Caco-2 (cell line): ENCODE data around the gene PCK2. TPM values are rescaled to one million over a fixed set of nuclear protein-coding genes. Genes with fewer than 3 reads are reported as not detected.

ENCODE experiments used
- BruUV-seq: library from RNA; stranded (reverse); fragments of 400-500 nt; replicated peaks from 2 replicates; lab custom pipeline; 2021; lab: Mats Ljungman, UMichigan
- CTCF ChIA-PET: fragments of 300-600 bp; sonication (Branson Sonifier 250); formaldehyde crosslinking; loops from one replicate; lab custom pipeline; 2022; ENCODE audit warnings: antibody characterized with exemption; lab: Charles Lee
- POLR2A ChIA-PET: fragments of 300-600 bp; sonication (Branson Sonifier 250); formaldehyde crosslinking; loops from one replicate; lab custom pipeline; 2022; ENCODE audit warnings: antibody characterized with exemption; lab: Charles Lee
- DNase-seq, 2 experiments: peaks; one replicate each; pipeline versions ENCODE4 v3.0.0 to v3.0.0-alpha.2; 2020 to 2022
- H3K27me3 ChIP-seq: replicated peaks from 2 replicates; pipeline ENCODE4 v1.6.0; 2011; ENCODE audit warnings: low read length; ENCODE audit not compliant: control insufficient read depth, insufficient read depth
- H3K36me3 ChIP-seq: 2 replicates; pipeline ENCODE4 v1.5.1; 2011; ENCODE audit warnings: low read length; ENCODE audit not compliant: control insufficient read depth, insufficient read depth
- H3K4me1 ChIP-seq: fragments of 250-450 bp; sonication (Bioruptor Pico); 2 replicates; pipeline ENCODE4 v1.5.1; 2020; ENCODE audit warnings: mild to moderate bottlenecking
- H3K4me3 ChIP-seq: 2 replicates; pipeline ENCODE4 v1.5.1; 2011; ENCODE audit warnings: low read depth, mild to moderate bottlenecking, control low read depth, low read length
- H3K9me3 ChIP-seq: fragments of 250-450 bp; sonication (Bioruptor Pico); 2 replicates; pipeline ENCODE4 v1.5.1; 2020; ENCODE audit warnings: mild to moderate bottlenecking, moderate library complexity
- H3K27ac Mint-ChIP-seq: one replicate; pipeline ENCODE4 v1.8.0; 2022; ENCODE audit warnings: mixed read lengths; ENCODE audit not compliant: unreplicated experiment
- H3K27me3 Mint-ChIP-seq: one replicate; pipeline ENCODE4 v1.8.0; 2022; ENCODE audit warnings: mixed read lengths; ENCODE audit not compliant: insufficient read depth, unreplicated experiment
- H3K36me3 Mint-ChIP-seq: one replicate; pipeline ENCODE4 v1.8.0; 2022; ENCODE audit warnings: mild to moderate bottlenecking, mixed read lengths; ENCODE audit not compliant: insufficient read depth, unreplicated experiment
- H3K4me1 Mint-ChIP-seq: one replicate; pipeline ENCODE4 v1.8.0; 2022; ENCODE audit warnings: low read depth, mixed read lengths; ENCODE audit not compliant: unreplicated experiment
- H3K4me3 Mint-ChIP-seq: one replicate; pipeline ENCODE4 v1.8.0; 2022; ENCODE audit warnings: mild to moderate bottlenecking, moderate library complexity, mixed read lengths; ENCODE audit not compliant: unreplicated experiment
- H3K9me3 Mint-ChIP-seq: one replicate; pipeline ENCODE4 v1.8.0; 2022; ENCODE audit warnings: mixed read lengths; ENCODE audit not compliant: unreplicated experiment
- CTCF ChIP-seq, 2 experiments: fragments of 200-600 bp in 1 of 2; IDR thresholded peaks; 1 replicate in 1 of 2; 2 replicates in 1 of 2; pipeline versions ENCODE4 v1.5.1 to v1.8.0; 2011 to 2022; ENCODE audit warnings: antibody characterized with exemption in 1 of 2, control low read depth in 1 of 2, inconsistent platforms in 1 of 2, low read depth in 1 of 2, low read length in 1 of 2, mild to moderate bottlenecking in 1 of 2, moderate library complexity in 1 of 2; ENCODE audit not compliant: insufficient read depth in 1 of 2, severe bottlenecking in 1 of 2, unreplicated experiment in 1 of 2
- intact Hi-C: fragments of 100-400 bp; cut with micrococcal nuclease; formaldehyde crosslinking; loops from one replicate; pipeline ENCODE4 v1.10.0; 2022; ENCODE audit not compliant: unreplicated experiment
- total RNA-seq: library from RNA; stranded (reverse); gene quantifications from 2 replicates; pipeline ENCODE4 v1.2.3, GENCODE V29; 2022

The PCK2 gene
- total RNA-seq, 1 experiment from 2014 or later, result 146 TPM

- ChIA-PET POLR2A (interaction anchor here (0.9 to 3.2 kb wide), 2 partner anchors 12 to 22 kb away, joined by 3 to 27 read pairs; partner anchors contain the start of genes DCAF11 and NRL), CTCF (interaction anchor here (0.7 to 6.4 kb wide), 8 partner anchors 11 to 213 kb away, joined by 3 to 129 read pairs (median 10); partner anchors contain the start of genes DCAF11, NRL and TINF2)
- Histone ChIP-seq H3K4me1 (peaks cover 21% of the 10 kb centered on the region), H3K36me3 (peaks cover 3% of the 10 kb centered on the region), H3K4me3 (no peak overlapping the region), H3K27me3 (no peaks in the 10 kb centered on the region), H3K9me3 (no peaks in the 10 kb centered on the region)
- DNase-seq, result no peak
- H3K36me3 Mint-ChIP-seq, result peaks cover 39% of the 10 kb centered on the region
- intact Hi-C loops, result no loop called here
- no peak for TF ChIP-seq CTCF (IDR thresholded peaks at IDR 0.05; ENCODE audit: insufficient read depth in 1 of 2, low read depth in 1 of 2, low read length in 1 of 2, severe bottlenecking in 1 of 2, unreplicated experiment in 1 of 2)
- no peaks in the 10 kb centered on the region for H3K27me3 Mint-ChIP-seq
- no TSS peak for BruUV-seq
- H3K9me3 Mint-ChIP-seq, result no peaks in the 10 kb centered on the region
- peaks cover 24% of the 10 kb centered on the region for H3K4me1 Mint-ChIP-seq
- peak overlapping the region; percentile 99 for H3K27ac Mint-ChIP-seq
- H3K4me3 Mint-ChIP-seq, result peak overlapping the region; percentile 97
Observed at GRCh38 chr14:24092505-24093206, 1.5 kb upstream of the PCK2 start.

GRCh38 chr14:24093207-24093900, 757 bp upstream of the PCK2 start:
- Mint-ChIP-seq H3K9me3 (no peaks in the 10 kb centered on the region), H3K4me1 (peaks cover 24% of the 10 kb centered on the region), H3K27me3 (no peaks in the 10 kb centered on the region), H3K36me3 (peaks cover 45% of the 10 kb centered on the region), H3K27ac (peak overlapping the region; percentile 99), H3K4me3 (peak overlapping the region; percentile 97)
- Histone ChIP-seq H3K4me1 (peaks cover 21% of the 10 kb centered on the region), H3K27me3 (no peaks in the 10 kb centered on the region), H3K9me3 (no peaks in the 10 kb centered on the region), H3K4me3 (peak overlapping the region; percentile 60; the same call in 1 of the 2 replicates), H3K36me3 (peaks cover 3% of the 10 kb centered on the region)
- no peak for TF ChIP-seq CTCF (IDR thresholded peaks at IDR 0.05; ENCODE audit: insufficient read depth in 1 of 2, low read depth in 1 of 2, low read length in 1 of 2, severe bottlenecking in 1 of 2, unreplicated experiment in 1 of 2)
- POLR2A ChIA-PET, result interaction anchor here (0.6 to 3.2 kb wide), 16 partner anchors 12 to 442 kb away, joined by 3 to 72 read pairs (median 10); partner anchors contain the start of genes DCAF11, EMC9, IPO4 and IRF9
- intact Hi-C loops, result no loop called here
- BruUV-seq, result TSS peak; percentile 80
- CTCF ChIA-PET, result interaction anchor here (0.6 to 6.4 kb wide), 14 partner anchors 12 to 1016 kb away, joined by 3 to 129 read pairs (median 8); partner anchors contain the start of genes DCAF11, EMC9, IRF9 and NRL
- DNase-seq, result no peak

- Mint-ChIP-seq H3K36me3 (peaks cover 58% of the 10 kb centered on the region), H3K4me3 (peak overlapping the region; percentile 97), H3K9me3 (no peaks in the 10 kb centered on the region), H3K27me3 (no peaks in the 10 kb centered on the region), H3K4me1 (peaks cover 24% of the 10 kb centered on the region), H3K27ac (peak overlapping the region; percentile 99)
- Histone ChIP-seq H3K4me1 (peaks cover 21% of the 10 kb centered on the region), H3K9me3 (no peaks in the 10 kb centered on the region), H3K27me3 (no peaks in the 10 kb centered on the region), H3K36me3 (peaks cover 3% of the 10 kb centered on the region), H3K4me3 (peak overlapping the region; percentile 60)
- no peak for TF ChIP-seq CTCF (IDR thresholded peaks at IDR 0.05; ENCODE audit: insufficient read depth in 1 of 2, low read depth in 1 of 2, low read length in 1 of 2, severe bottlenecking in 1 of 2, unreplicated experiment in 1 of 2)
- no TSS peak for BruUV-seq
- ChIA-PET CTCF (interaction anchor here (1.1 to 6.4 kb wide), 4 partner anchors 15 to 52 kb away, joined by 5 to 129 read pairs (median 50); partner anchors contain the start of genes DCAF11, NRL and RNF31), POLR2A (interaction anchor here (1.0 to 3.2 kb wide), 5 partner anchors 14 to 37 kb away, joined by 4 to 72 read pairs (median 13); partner anchors contain the start of genes DCAF11 and NRL)
- intact Hi-C loops, result loop anchor here (1.0 kb wide), 1 partner anchor 19 kb away; the partner anchor contains the start of genes DCAF11 and NRL
- no peak for DNase-seq
Observed at GRCh38 chr14:24094841-24095270, 745 bp downstream of the PCK2 start.
